Spinal cord (tissue), 10 donors: ENCODE measurements around the gene STX1A. TPM values are rescaled to one million over a fixed set of nuclear protein-coding genes. Genes with fewer than 3 reads are reported as not detected.
"Not testable (repeated sequence)": the region's sequence is repeated elsewhere in the genome, so short reads cannot be mapped to it uniquely, and the experiment has no call there.

Experiments
- DNase-seq, 6 donors: peaks; one replicate each; pipeline versions ENCODE4 v3.0.0 to v3.0.0-alpha.2; 2013 to 2015; ENCODE audit warnings: low spot score in 6 of 6, low read depth in 4 of 6
- H3K27ac ChIP-seq: one replicate; pipeline ENCODE4 v1.5.1; 2013; ENCODE audit warnings: low read depth, low read length, control low read depth
- H3K27me3 ChIP-seq: one replicate; pipeline ENCODE4 v1.6.1; 2013; ENCODE audit warnings: low read length; ENCODE audit not compliant: control insufficient read depth, insufficient read depth
- H3K36me3 ChIP-seq: one replicate; pipeline ENCODE4 v1.6.1; 2013; ENCODE audit warnings: low read length; ENCODE audit not compliant: control insufficient read depth, insufficient read depth
- H3K4me1 ChIP-seq: one replicate; pipeline ENCODE4 v1.6.1; 2013; ENCODE audit warnings: low read length; ENCODE audit not compliant: control insufficient read depth, insufficient read depth
- H3K4me3 ChIP-seq: one replicate; pipeline ENCODE4 v1.5.1; 2013; ENCODE audit warnings: low read depth, low read length, control low read depth
- H3K9me3 ChIP-seq: one replicate; pipeline ENCODE4 v1.6.1; 2013; ENCODE audit warnings: low read length; ENCODE audit not compliant: control insufficient read depth, insufficient read depth
- WGBS: methylation state at CpG from one replicate; pipeline ENCODE4 v1.1.5; 2013; ENCODE audit warnings: missing lambda C conversion rate; ENCODE audit not compliant: insufficient coverage; 5-methylcytosine and 5-hydroxymethylcytosine counted together
- polyA plus RNA-seq, 2 donors: library from polyadenylated mRNA; unstranded; fragments of 120-200 nt; gene quantifications; one replicate each; pipeline ENCODE4 v1.2.1, GENCODE V29; 2013; ENCODE audit not compliant: insufficient read length in 2 of 2
- total RNA-seq, 2 donors: library from RNA; depleted of rRNA in 1 of 2; stranded (reverse); fragments of 120-200 nt in 1 of 2; fragments of >200 nt in 1 of 2; gene quantifications; one replicate each; pipeline versions ENCODE4 v1.2.3 to v1.2.4, GENCODE V29; 2013 to 2014
- donor health status: healthy.

The STX1A gene
- total and polyA plus RNA-seq, 4 donors = 15.6 to 65.9 (median 41.6) TPM

DNA sequence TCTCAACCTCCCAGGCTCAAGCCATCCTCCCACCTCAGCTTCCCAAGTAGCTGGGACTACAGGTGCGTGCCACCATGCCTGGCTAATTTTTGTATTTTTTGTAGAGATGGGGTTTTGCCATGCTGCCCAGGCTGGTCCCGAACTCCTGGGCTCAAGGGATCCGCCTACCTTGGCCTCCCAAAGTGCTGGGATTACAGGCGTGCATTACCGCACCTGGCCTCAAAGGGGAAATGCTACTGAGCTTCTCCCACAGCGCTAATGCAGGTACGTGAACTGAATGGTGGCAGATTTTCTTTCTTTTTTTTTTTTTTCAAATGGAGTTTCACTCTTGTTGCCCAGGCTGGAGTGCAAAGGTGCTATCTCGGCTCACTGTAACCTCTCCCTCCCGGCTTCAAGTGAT is 43.4 kb downstream of the STX1A start:
- WGBS = 69% methylated on average over 6 of the region's 9 CpGs
- H3K9me3 ChIP-seq, H3K27me3 ChIP-seq, H3K4me1 ChIP-seq, H3K27ac ChIP-seq, H3K4me3 ChIP-seq, DNase-seq: not testable (repeated sequence)
- peaks cover 38% of the 10 kb centered on the region for H3K36me3 ChIP-seq

DNA sequence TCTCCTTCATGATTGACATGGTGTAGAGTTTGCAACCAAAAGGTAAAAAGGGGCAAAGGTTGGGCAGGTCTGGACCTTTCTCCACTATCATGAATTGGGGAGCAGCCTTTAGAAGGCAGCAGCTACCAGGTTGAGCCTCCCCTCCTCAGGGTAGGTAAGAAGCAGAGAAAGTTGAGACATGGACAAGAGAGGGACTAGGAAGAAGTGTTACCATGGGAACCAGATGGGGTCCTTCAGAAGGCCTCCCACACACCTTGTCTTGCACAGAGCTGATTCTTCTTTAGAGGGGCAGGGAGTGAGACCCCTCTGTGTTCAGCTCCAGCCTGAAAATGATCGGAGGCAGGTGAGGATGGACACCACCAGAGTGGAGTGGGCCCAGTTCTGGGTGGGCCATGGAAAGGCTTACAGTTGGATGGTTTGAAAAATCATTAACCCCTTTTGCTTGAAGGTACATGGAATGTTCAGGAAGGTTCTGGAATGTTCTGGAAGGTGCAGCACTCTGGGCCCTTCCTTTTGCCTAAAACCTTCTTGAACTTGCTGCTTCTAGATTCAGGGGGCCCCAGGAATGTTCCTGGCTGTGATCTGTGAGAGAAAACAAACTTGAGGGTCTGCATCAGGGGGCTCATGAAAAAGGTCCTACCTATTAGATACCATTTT is 44.9 kb downstream of the STX1A start:
- no peaks in the 10 kb centered on the region for H3K9me3 ChIP-seq
- H3K27ac ChIP-seq = no peak overlapping the region
- DNase-seq = no peak
- H3K27me3 ChIP-seq = no peaks in the 10 kb centered on the region
- peaks cover 51% of the 10 kb centered on the region for H3K36me3 ChIP-seq
- no peak overlapping the region for H3K4me3 ChIP-seq
- 100% methylated on average over 1 of the region's 1 CpG for WGBS
- H3K4me1 ChIP-seq = peaks cover 11% of the 10 kb centered on the region

DNA sequence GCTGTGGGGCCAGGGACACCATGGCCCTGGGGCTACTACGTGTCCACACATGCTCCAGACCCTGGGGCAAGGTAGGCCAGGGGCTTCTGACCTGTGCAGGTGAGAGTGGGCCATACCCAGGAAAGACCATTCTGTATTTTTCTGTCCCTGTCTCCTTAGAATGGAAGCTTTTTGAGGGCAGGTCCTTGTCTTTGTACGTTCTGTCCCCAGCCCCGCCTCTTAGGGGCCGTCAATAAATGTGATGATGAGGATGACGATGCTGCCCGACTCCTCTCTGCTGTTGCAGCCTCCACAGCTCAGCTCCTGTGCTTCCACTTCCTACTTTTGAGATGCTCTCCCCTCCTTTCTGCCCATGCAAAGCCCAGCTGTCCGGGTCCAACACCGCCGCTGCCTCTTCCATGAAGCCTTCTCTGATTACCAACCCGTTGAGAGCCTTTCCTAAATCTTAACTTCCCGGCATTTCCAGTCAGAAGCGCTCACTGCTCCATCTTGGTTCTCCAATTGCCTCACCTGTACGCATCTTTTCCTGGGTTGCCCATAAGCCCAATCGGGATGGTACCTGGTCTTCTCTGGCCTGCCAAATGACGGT is 47.5 kb downstream of the STX1A start:
- peaks cover 30% of the 10 kb centered on the region for H3K4me1 ChIP-seq
- H3K27me3 ChIP-seq = no peaks in the 10 kb centered on the region
- peaks cover 36% of the 10 kb centered on the region for H3K36me3 ChIP-seq
- 95% methylated on average over 10 of the region's 15 CpGs for WGBS
- no peak overlapping the region for H3K27ac ChIP-seq
- no peak for DNase-seq
- H3K4me3 ChIP-seq = no peak overlapping the region
- no peaks in the 10 kb centered on the region for H3K9me3 ChIP-seq

DNA sequence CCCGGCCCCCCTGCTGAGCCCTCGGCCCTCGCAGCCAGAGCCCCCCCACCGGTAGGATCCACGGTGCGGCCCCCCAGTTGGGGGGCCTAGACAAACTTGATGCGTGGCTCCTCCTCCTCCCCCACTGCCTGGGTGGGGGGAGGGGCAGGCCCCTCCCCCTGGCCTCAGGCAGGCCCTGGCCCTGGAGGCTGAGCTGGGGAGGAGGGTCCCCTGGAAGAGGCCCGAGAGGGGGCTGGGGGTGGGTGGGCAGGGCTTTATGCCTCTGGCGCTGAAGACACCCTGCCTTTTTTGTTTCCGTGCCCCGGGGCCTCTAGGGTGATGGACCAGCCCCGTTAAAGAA is 48.2 kb downstream of the STX1A start:
- Histone ChIP-seq H3K27ac (no peak overlapping the region), H3K4me3 (no peak overlapping the region), H3K36me3 (peaks cover 36% of the 10 kb centered on the region), H3K27me3 (no peaks in the 10 kb centered on the region), H3K9me3 (no peaks in the 10 kb centered on the region), H3K4me1 (peaks cover 30% of the 10 kb centered on the region)
- 29% methylated on average over 5 of the region's 12 CpGs for WGBS
- no peak for DNase-seq

DNA sequence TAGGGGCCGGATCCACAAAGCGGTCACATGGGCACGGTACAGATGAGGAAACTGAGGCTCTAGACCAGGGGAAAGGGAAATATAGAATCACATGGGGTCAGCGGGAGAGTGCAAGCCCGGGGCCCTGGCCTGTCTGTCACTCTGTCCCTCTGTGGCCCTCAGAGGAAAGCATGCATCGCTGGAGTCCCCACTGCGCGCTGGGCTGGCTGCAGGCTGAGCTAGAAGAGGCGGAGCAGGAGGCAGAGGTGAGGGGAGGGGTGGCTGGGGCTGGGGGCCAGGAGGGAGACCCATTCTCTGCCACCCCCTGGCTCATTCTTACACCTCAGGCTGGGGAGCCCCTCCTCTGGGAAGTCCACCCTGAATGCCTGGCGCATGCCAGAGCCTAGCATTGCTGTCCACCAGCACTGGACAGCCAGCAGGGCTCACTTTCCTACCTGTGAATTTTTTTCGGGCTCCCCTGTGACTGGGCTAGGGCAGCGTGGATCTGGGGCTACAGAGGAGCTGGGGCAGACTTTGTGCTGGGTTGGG is 49.5 kb downstream of the STX1A start:
- Histone ChIP-seq H3K27me3 (no peaks in the 10 kb centered on the region), H3K4me3 (no peak overlapping the region), H3K9me3 (no peaks in the 10 kb centered on the region), H3K4me1 (peaks cover 30% of the 10 kb centered on the region), H3K27ac (no peak overlapping the region), H3K36me3 (peaks cover 32% of the 10 kb centered on the region)
- WGBS = 83% methylated on average over 10 of the region's 12 CpGs
- DNase-seq = no peak

DNA sequence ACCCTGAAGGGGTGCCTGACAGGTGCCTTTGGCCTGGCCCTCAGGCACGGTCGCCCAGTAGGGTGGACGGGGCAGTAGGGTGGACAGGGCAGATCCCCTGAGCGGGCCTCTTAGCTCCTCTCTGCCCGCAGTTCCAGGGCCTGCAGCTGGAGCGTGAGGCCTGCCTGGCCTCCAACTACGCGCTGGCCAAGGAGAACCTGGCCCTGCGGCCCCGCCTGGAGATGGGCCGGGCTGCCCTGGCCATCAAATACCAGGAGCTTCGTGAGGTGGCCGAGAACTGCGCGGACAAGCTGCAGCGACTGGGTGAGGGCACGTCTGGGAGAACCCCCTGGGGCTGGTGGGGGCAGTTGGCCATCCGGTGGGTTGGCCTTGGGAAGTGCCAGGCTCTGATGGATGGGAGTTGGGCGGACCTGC is 50.2 kb downstream of the STX1A start:
- H3K4me1 ChIP-seq = peaks cover 30% of the 10 kb centered on the region
- peak overlapping the region; percentile 71 for H3K4me3 ChIP-seq
- no peaks in the 10 kb centered on the region for H3K27me3 ChIP-seq
- H3K36me3 ChIP-seq = peaks cover 32% of the 10 kb centered on the region
- no peaks in the 10 kb centered on the region for H3K9me3 ChIP-seq
- WGBS = 63% methylated on average over 19 of the region's 19 CpGs
- H3K27ac ChIP-seq = no peak overlapping the region
- no peak for DNase-seq

DNA sequence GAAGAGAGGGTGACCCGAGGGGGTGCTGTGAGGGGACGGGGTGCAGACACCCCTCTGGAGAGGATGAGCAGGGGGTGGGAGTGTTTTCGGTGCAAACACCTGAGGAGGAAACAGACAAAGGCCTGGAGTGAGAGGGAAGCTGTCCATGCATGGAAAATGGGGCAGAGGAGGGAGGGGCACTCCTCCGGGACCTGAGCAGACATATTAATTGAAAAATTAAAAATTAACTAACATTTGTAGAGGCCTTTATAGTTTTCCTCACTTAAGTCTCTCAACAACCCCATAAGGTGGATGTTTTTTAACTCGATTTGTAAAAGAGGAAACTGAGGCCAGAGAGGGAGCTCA is 50.6 kb downstream of the STX1A start:
- peaks cover 32% of the 10 kb centered on the region for H3K36me3 ChIP-seq
- H3K27me3 ChIP-seq = no peaks in the 10 kb centered on the region
- no peak for DNase-seq
- peaks cover 30% of the 10 kb centered on the region for H3K4me1 ChIP-seq
- no peaks in the 10 kb centered on the region for H3K9me3 ChIP-seq
- no peak overlapping the region for H3K27ac ChIP-seq
- peak overlapping the region; percentile 71 for H3K4me3 ChIP-seq
- 0% methylated on average over 2 of the region's 5 CpGs for WGBS

DNA sequence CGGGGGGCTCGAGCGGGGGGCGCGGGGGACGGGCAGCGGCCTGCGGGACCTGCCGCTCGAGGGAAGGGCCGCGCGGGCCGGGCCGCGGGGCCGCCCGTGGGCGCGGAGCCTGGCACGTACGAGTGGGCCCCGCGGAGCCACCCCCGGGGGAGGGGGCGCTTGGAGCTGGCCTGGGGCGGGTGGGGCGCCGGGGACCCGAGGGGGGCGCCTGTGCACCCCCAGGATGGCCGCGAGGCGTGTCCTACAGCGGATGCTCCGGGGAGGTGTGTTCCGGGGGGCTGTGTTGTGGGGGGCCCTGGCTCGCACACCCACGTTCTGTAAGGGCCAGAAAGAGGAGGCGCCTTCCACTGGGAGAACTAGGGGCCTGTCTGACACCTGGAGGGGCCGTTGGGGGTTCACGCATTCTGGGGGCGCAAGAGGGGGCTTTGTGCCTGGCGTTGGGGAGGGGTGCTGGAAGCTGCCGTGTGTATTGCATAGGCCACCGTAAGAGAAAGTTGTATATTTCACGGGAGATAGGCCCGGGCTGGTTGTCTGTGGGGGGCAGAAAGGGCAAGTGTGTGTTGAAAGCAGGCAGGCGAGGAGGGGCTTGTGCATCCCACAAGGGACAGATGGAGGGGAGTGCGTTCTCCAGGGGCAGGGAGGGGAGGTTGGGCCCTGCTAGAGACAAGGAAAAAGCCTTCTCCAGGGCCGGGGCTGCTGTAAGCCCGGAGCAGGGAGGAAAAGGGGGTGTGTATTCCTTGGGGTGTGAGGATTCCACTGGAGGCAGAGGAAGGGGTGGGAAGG is 51.2 kb downstream of the STX1A start:
- H3K4me1 ChIP-seq = peaks cover 30% of the 10 kb centered on the region
- no peaks in the 10 kb centered on the region for H3K27me3 ChIP-seq
- under 1% methylated on average over 52 of the region's 52 CpGs for WGBS
- H3K36me3 ChIP-seq = peaks cover 32% of the 10 kb centered on the region
- peak in 3 of 6 donors; percentile 7 to 74 (median 70) for DNase-seq
- peak overlapping the region; percentile 71 for H3K4me3 ChIP-seq
- peaks cover under 1% of the 10 kb centered on the region for H3K9me3 ChIP-seq
- peak overlapping the region; percentile 15 for H3K27ac ChIP-seq

DNA sequence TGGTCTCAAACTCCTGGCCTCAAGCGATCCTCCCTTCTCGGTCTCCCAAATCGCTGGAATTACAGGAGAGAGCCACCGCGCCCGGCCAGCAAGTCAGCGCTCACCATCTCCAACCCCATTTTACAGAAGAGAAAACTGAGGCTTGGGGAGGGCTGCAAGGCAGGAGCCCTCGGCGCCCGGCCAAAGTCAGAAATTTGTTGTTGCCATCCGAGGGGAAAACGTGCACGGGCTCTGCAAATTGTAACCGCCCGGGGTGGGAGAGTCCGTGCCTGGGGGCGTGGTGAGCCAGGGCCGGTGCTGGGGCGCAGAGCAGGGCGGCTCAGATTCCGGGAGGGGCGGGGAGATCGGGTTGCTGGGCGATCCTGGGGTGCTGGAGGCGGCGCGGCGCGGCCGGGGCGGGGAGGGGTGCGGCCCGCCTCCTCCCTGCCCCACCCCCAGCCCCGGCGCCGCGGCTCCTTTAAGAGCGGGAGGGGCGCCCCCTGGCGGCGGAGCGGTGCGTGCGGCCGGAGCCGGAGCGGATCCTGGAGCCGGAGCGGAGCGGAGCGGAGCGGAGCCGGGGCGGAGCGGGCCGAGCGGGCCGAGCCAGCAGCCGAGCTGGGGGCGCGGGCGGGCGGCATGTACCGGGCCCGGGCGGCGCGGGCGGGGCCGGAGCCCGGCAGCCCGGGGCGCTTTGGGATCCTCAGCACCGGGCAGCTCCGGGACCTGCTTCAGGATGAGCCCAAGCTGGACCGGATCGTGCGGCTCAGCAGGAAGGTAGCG is 51.9 kb downstream of the STX1A start, which contains the start of gene VPS37D:
TSS of gene VPS37D (plus strand) at position 488 of the 759 bp plus-strand sequence. CDS start at position 616, 128 bp downstream.
- peak within 1 kb of the TSS; percentile 15 for H3K27ac ChIP-seq

More for the DNA sequence above, 51.9 kb downstream of the STX1A start, which contains the start of gene VPS37D:
- Histone ChIP-seq H3K27me3 (no peaks in the 10 kb centered on the region), H3K4me1 (peaks cover 30% of the 10 kb centered on the region), H3K9me3 (peaks cover 1% of the 10 kb centered on the region), H3K36me3 (peaks cover 32% of the 10 kb centered on the region), H3K4me3 (peak within 1 kb of the TSS; percentile 71)
- peak; percentile 60 to 97 (median 85) for DNase-seq
- WGBS = 2% methylated on average over 79 of the region's 79 CpGs
